A549 (cell line): ENCODE measurements around the gene KCNH2. TPM values are rescaled to one million over a fixed set of nuclear protein-coding genes. Genes with fewer than 3 reads are reported as not detected.

Experiments
- ATAC-seq, 2 experiments: fragments of 200-7000 bp in 1 of 2; fragments of >200 bp in 1 of 2; cut with Nextera tagmentation in 1 of 2; cut with Tn5 transposase in 1 of 2; 3 replicates each; pipeline versions ENCODE4 v1.8.0 to v1.9.1; 2018 to 2020; ENCODE audit warnings: mild to moderate bottlenecking in 1 of 2, moderate library complexity in 1 of 2
- CTCF ChIA-PET: fragments of 300-600 bp; sonication (Branson Sonifier 250); formaldehyde crosslinking; extraction: SDS; loops from one replicate; lab custom pipeline; 2021; ENCODE audit warnings: antibody characterized with exemption, inconsistent platforms; lab: Yijun Ruan, JAX
- POLR2A ChIA-PET: fragments of 350-600 bp; formaldehyde crosslinking; extraction: SDS; loops from one replicate; lab custom pipeline; 2021; ENCODE audit warnings: antibody characterized with exemption, inconsistent platforms; lab: Yijun Ruan, JAX
- DNase-seq, 2 experiments: peaks; one replicate each; pipeline versions ENCODE4 v3.0.0 to v3.0.0-alpha.2; 2011 to 2016; ENCODE audit warnings: low read depth in 1 of 2, low spot score in 1 of 2
- FAIRE-seq: peaks from 2 replicates; lab custom pipeline; 2011; peaks lifted over from hg19 to GRCh38; lab: Jason Lieb, UNC
- H3K27ac ChIP-seq, 2 experiments: fragments of >200 bp; sonication (Bioruptor Twin); formaldehyde crosslinking; 3 replicates each; pipeline ENCODE4 v1.5.1; 2016 to 2017
- H3K4me1 ChIP-seq: fragments of >200 bp; sonication (Bioruptor Twin); formaldehyde crosslinking; 3 replicates; pipeline ENCODE4 v1.6.1; 2016
- H3K4me2 ChIP-seq: fragments of >200 bp; sonication (Bioruptor Twin); formaldehyde crosslinking; 3 replicates; pipeline ENCODE4 v1.6.1; 2016
- H3K4me3 ChIP-seq: fragments of >200 bp; sonication (Bioruptor Twin); formaldehyde crosslinking; 3 replicates; pipeline ENCODE4 v1.5.1; 2016
- H3K9me3 ChIP-seq: fragments of >200 bp; sonication (Bioruptor Twin); formaldehyde crosslinking; 3 replicates; pipeline ENCODE4 v1.6.1; 2016
- CEBPB ChIP-seq, 2 experiments: fragments of >200 bp in 1 of 2; sonication (Bioruptor Twin) in 1 of 2; formaldehyde crosslinking in 1 of 2; IDR thresholded peaks; 2 replicates each; pipeline ENCODE4 v1.6.1; 2012 to 2016
- EHF ChIP-seq: fragments of 250-450 bp; sonication (Bioruptor Pico); IDR thresholded peaks from 2 replicates; pipeline ENCODE4 v1.5.0; 2020; ENCODE audit warnings: mild to moderate bottlenecking
- JUN ChIP-seq, 2 experiments: fragments of >200 bp; sonication (Bioruptor Twin); formaldehyde crosslinking; IDR thresholded peaks; 2 replicates in 1 of 2; 3 replicates in 1 of 2; pipeline ENCODE4 v1.6.1; 2016 to 2017
- JUNB ChIP-seq: fragments of >200 bp; sonication (Bioruptor Twin); formaldehyde crosslinking; IDR thresholded peaks from 2 replicates; pipeline ENCODE4 v1.6.1; 2016
- MAFK ChIP-seq: fragments of 450-650 bp; IDR thresholded peaks from 2 replicates; pipeline ENCODE4 v1.6.1; 2014; ENCODE audit not compliant: partially characterized antibody
- RAD21 ChIP-seq, 2 experiments: fragments of >200 bp in 1 of 2; sonication (Bioruptor Twin) in 1 of 2; formaldehyde crosslinking in 1 of 2; IDR thresholded peaks in 1 of 2; conservative IDR thresholded peaks in 1 of 2; 2 replicates in 1 of 2; 3 replicates in 1 of 2; pipeline ENCODE4 v1.6.1; 2012 to 2018; ENCODE audit warnings: inconsistent platforms in 1 of 2
- RARB ChIP-seq: fragments of 250-450 bp; sonication (Bioruptor Pico); IDR thresholded peaks from 2 replicates; pipeline ENCODE4 v1.8.0; 2021; ENCODE audit warnings: mild to moderate bottlenecking, moderate library complexity
- SMC3 ChIP-seq: fragments of >200 bp; sonication (Bioruptor Twin); formaldehyde crosslinking; IDR thresholded peaks from 3 replicates; pipeline ENCODE4 v1.6.1; 2018; ENCODE audit warnings: inconsistent platforms
- ZC3H11A ChIP-seq: fragments of 450-650 bp; IDR thresholded peaks from 2 replicates; pipeline ENCODE4 v1.6.1; 2014; ENCODE audit warnings: antibody characterized with exemption, mild to moderate bottlenecking
- ZSCAN20 ChIP-seq: fragments of 250-450 bp; sonication (Bioruptor Pico); IDR thresholded peaks from 2 replicates; pipeline ENCODE4 v1.8.0; 2022; ENCODE audit warnings: mild to moderate bottlenecking, moderate library complexity
- WGBS: methylation state at CpG from one replicate; pipeline ENCODE4 v1.1.6; 2017; ENCODE audit errors: missing lambda C conversion rate; 5-methylcytosine and 5-hydroxymethylcytosine counted together
- polyA plus RNA-seq, 4 experiments: library from polyadenylated mRNA; depleted of rRNA in 3 of 4; stranded (reverse); fragments of >200 nt; fragmentation: RNase III in 1 of 4; extraction: RNeasy Plus Mini Kit Qiagen cat#74134 plus additional on column Dnase treatment in 1 of 4; gene quantifications; 2 replicates in 3 of 4; 3 replicates in 1 of 4; pipeline ENCODE4 v1.2.3, GENCODE V29; 2011 to 2017
- TF ChIP-seq, protein P1 (sequence below): IDR thresholded peaks from 2 replicates; pipeline ENCODE4 v1.6.1; 2012; ENCODE audit warnings: low read depth, borderline replicate concordance
- TF ChIP-seq, protein P2 (sequence below): IDR thresholded peaks from 2 replicates; pipeline ENCODE4 v1.6.1; 2012
- TF ChIP-seq, protein P3 (sequence below): fragments of >200 bp; sonication (Bioruptor Twin); formaldehyde crosslinking; IDR thresholded peaks from 3 replicates; pipeline ENCODE4 v1.5.1; 2016
- TF ChIP-seq, protein P4 (sequence below): fragments of 250-450 bp; sonication (Bioruptor Pico); IDR thresholded peaks from 2 replicates; pipeline ENCODE4 v1.5.0; 2020; ENCODE audit warnings: low read depth, mild to moderate bottlenecking, moderate library complexity

The KCNH2 gene
- polyA plus RNA-seq, 2 of the 4 experiments (the other 2 are of a cell fraction), result 0.26 to 0.41 TPM

DNA sequence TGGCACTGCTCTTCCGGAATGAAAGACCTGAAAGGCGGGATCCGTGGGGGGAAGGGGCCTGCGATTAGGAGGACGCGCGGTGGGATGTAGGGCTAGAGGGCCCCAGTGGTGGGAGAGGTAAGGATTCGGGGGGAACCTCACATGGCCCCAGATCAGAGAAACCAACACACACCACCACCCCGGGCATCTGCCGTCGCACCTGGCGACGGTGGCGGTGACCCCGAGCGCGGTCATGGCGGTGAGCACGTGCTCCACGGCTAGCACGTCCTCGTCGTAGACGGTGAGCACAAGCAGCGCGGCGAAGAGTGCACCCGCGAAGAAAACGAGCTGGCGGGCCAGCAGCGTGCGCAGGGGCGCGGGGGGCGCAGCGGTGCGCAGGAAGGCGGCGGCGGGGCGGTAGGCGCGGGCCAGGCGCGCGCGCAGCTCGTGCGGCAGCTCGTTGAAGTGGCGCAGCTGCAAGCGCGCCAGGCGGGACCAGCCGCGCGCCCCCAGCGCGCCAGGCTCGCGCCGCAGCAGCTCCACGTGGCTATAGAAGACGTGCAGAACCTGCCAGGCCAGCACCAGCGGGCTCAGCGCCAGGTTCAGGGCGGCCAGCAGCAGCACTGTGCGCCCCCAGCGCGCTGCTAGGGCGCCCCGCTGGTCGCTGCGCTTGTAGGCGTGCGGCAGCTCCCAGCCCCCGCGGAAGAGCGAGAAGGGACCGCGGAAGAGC lies 40.5 kb upstream of the KCNH2 start:
- TF ChIP-seq, protein P1, sequence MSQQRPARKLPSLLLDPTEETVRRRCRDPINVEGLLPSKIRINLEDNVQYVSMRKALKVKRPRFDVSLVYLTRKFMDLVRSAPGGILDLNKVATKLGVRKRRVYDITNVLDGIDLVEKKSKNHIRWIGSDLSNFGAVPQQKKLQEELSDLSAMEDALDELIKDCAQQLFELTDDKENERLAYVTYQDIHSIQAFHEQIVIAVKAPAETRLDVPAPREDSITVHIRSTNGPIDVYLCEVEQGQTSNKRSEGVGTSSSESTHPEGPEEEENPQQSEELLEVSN, result peak; percentile 88
- TF ChIP-seq, protein P2, sequence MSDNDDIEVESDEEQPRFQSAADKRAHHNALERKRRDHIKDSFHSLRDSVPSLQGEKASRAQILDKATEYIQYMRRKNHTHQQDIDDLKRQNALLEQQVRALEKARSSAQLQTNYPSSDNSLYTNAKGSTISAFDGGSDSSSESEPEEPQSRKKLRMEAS, result peak; percentile 84
- TF ChIP-seq CEBPB (IDR thresholded peaks at IDR 0.05), result no peak
- TF ChIP-seq, all 56 proteins: peak for 2
- H3K9me3 ChIP-seq, result no peaks in the 10 kb centered on the region
- DNase-seq (no peak), FAIRE-seq (no peak), ATAC-seq (peak; percentile 6 to 30; a peak in 5 of 6 replicates)
- CTCF ChIA-PET, result interaction anchor here (0.6 to 9.0 kb wide), 48 partner anchors 8 to 595 kb away, joined by 3 to 110 read pairs (median 6); partner anchors contain the start of genes ABCB8, NOS3 and SLC4A2
- peak overlapping the region; percentile 30 for H3K4me3 ChIP-seq
- peak overlapping the region; percentile 90 for H3K4me2 ChIP-seq
- 43% methylated on average over 46 of the region's 82 CpGs for WGBS
- H3K4me1 ChIP-seq, result peaks cover 6% of the 10 kb centered on the region; the same call in 2 of the 3 replicates
- POLR2A ChIA-PET, result interaction anchor here (1.0 kb wide), 1 partner anchor 9 kb away, joined by 4 read pairs; the partner anchor contains the start of gene ABCB8
- peak overlapping the region; percentile 8 to 75; a peak in 2 of 6 replicates for H3K27ac ChIP-seq

DNA sequence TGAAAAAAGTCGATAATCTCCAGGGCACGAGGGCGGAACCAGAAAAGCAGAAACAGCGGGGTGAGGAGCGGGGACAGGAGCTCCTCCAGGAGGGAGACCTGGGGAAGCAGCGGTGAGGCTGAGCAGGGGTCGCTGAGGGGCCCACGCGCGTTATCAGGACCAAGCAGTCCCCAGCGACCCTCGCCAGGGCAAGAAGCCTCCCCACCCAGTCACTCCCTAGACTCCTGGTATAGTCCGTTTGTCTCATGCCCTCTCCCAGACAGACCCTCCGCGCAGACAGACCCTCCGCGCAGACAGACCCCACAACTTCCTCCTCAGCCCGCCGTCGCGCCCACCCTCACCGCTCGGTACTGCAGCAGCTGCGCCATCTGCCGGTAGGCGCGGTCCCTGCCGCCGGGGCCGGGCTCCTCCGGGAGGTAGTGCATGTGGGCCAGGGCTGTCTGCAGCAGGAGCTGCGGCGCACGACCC lies 39.9 kb upstream of the KCNH2 start:
- 16% methylated on average over 24 of the region's 34 CpGs for WGBS
- ATAC-seq (peak; percentile 72 to 94), DNase-seq (peak; percentile 55 to 71), FAIRE-seq (no peak)
- Histone ChIP-seq H3K4me3 (peak overlapping the region; percentile 30; the same call in 2 of the 3 replicates), H3K27ac (peak overlapping the region in 1 of 2 experiments; percentile 75; a peak in 2 of 6 replicates), H3K9me3 (no peaks in the 10 kb centered on the region), H3K4me2 (peak overlapping the region; percentile 90), H3K4me1 (peaks cover 6% of the 10 kb centered on the region; the same call in 2 of the 3 replicates)
- CTCF ChIA-PET, result interaction anchor here (0.6 to 9.0 kb wide), 52 partner anchors 8 to 594 kb away, joined by 3 to 110 read pairs (median 5); partner anchors contain the start of genes ABCB8, NOS3 and SLC4A2
- TF ChIP-seq, protein P3, sequence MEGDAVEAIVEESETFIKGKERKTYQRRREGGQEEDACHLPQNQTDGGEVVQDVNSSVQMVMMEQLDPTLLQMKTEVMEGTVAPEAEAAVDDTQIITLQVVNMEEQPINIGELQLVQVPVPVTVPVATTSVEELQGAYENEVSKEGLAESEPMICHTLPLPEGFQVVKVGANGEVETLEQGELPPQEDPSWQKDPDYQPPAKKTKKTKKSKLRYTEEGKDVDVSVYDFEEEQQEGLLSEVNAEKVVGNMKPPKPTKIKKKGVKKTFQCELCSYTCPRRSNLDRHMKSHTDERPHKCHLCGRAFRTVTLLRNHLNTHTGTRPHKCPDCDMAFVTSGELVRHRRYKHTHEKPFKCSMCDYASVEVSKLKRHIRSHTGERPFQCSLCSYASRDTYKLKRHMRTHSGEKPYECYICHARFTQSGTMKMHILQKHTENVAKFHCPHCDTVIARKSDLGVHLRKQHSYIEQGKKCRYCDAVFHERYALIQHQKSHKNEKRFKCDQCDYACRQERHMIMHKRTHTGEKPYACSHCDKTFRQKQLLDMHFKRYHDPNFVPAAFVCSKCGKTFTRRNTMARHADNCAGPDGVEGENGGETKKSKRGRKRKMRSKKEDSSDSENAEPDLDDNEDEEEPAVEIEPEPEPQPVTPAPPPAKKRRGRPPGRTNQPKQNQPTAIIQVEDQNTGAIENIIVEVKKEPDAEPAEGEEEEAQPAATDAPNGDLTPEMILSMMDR, result peak; percentile 88
- TF ChIP-seq MAFK (no peak), RAD21 (conservative IDR thresholded peaks at IDR 0.05 in 1 of 2, IDR thresholded peaks at IDR 0.05 in 1 of 2) (peak; percentile 58 to 64), SMC3 (peak; percentile 84)
- TF ChIP-seq, protein P2, result no peak
- POLR2A ChIA-PET, result interaction anchor here (1.0 kb wide), 1 partner anchor 10 kb away, joined by 4 read pairs; the partner anchor contains the start of gene ABCB8

DNA sequence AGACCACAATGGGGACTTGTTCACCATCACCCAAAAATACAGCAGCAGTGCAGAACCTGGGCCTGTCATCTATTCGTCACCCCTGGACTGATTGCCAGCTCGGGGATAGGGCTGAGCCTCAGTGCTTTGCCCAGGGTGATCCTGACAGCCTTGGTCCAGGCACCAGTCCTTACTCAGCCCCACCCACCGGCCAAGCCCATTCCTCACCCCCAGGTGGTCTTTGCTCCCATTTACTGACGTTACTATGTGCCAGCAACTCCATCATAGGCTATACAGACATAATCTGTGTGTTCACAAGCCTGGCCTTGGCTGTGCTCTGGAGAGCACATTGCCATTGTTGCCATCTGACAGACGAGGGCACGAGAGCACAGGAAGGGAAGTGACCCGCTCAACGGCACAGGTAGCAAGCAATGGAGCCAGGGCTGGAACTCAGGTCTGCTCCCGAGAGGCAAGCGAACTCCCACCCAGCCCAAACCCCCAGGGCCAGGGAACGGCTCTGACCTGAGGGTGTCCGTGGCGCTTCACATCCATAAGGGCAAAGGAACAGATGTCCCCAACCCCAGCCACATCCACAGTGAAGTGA lies 39.3 kb upstream of the KCNH2 start:
- ChIA-PET CTCF (interaction anchor here (0.7 to 9.0 kb wide), 43 partner anchors 9 to 162 kb away, joined by 3 to 110 read pairs (median 6); partner anchors contain the start of genes ABCB8, NOS3 and SLC4A2), POLR2A (no interaction called here)
- Histone ChIP-seq H3K27ac (peak overlapping the region in 1 of 2 experiments; percentile 55; a peak in 2 of 6 replicates), H3K4me3 (peak overlapping the region; percentile 30; the same call in 2 of the 3 replicates), H3K9me3 (no peaks in the 10 kb centered on the region), H3K4me1 (peaks cover 9% of the 10 kb centered on the region; the same call in 2 of the 3 replicates), H3K4me2 (peak overlapping the region; percentile 90)
- FAIRE-seq (no peak), DNase-seq (no peak), ATAC-seq (no peak; a peak in 2 of 6 replicates)
- 53% methylated on average over 12 of the region's 13 CpGs for WGBS
- TF ChIP-seq JUN (IDR thresholded peaks at IDR 0.05) (no peak), EHF (CRISPR knock-in tag) (no peak), RARB (CRISPR knock-in tag) (no peak), ZSCAN20 (CRISPR knock-in tag) (no peak), ZC3H11A (no peak), JUNB (no peak)
- TF ChIP-seq, protein P4, sequence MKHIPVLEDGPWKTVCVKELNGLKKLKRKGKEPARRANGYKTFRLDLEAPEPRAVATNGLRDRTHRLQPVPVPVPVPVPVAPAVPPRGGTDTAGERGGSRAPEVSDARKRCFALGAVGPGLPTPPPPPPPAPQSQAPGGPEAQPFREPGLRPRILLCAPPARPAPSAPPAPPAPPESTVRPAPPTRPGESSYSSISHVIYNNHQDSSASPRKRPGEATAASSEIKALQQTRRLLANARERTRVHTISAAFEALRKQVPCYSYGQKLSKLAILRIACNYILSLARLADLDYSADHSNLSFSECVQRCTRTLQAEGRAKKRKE, result no peak
